CD4-positive, alpha-beta T cell treated with Interleukin-15 for 4 hours (primary cell): ENCODE results near the gene VSTM5.
"Not testable (repeated sequence)": the region's sequence is repeated elsewhere in the genome, so short reads cannot be mapped to it uniquely, and the experiment has no call there.

Experiments
- DNase-seq: peaks from one replicate; pipeline ENCODE4 v3.0.0-alpha.2; 2020; ENCODE audit warnings: low spot score

VSTM5 gene

GRCh38 chr11:93796441-93797231 lies 53.8 kb downstream of the VSTM5 start:
- DNase-seq = no peak

- no peak for DNase-seq
Observed at GRCh38 chr11:93791493-93791892, 58.9 kb downstream of the VSTM5 start.

GRCh38 chr11:93784935-93785360 lies 65.5 kb downstream of the VSTM5 start:
- DNase-seq = no peak

- DNase-seq = peak; percentile 90
Observed at GRCh38 chr11:93784145-93784934, 66.1 kb downstream of the VSTM5 start, which contains the start of gene MED17. TSS of gene MED17 (plus strand) at chr11:93784282. CDS start at chr11:93784514, 232 bp downstream.

GRCh38 chr11:93783765-93784144 lies 66.7 kb downstream of the VSTM5 start:
- no peak for DNase-seq

- no peak for DNase-seq
Observed at GRCh38 chr11:93783362-93783761, 67.1 kb downstream of the VSTM5 start.

GRCh38 chr11:93775289-93775688 lies 75.1 kb downstream of the VSTM5 start:
- no peak for DNase-seq

GRCh38 chr11:93774560-93774959 lies 75.9 kb downstream of the VSTM5 start:
- not testable (repeated sequence) for DNase-seq

GRCh38 chr11:93773601-93774200 lies 76.7 kb downstream of the VSTM5 start:
- no peak for DNase-seq

- DNase-seq = no peak
Observed at GRCh38 chr11:93773045-93773477, 77.4 kb downstream of the VSTM5 start.

- DNase-seq = no peak
Observed at GRCh38 chr11:93772123-93772522, 78.3 kb downstream of the VSTM5 start.

GRCh38 chr11:93770160-93770559 lies 80.3 kb downstream of the VSTM5 start:
- no peak for DNase-seq
